Activated T-cell treated with anti-CD3 and anti-CD28 coated beads, Interleukin-2, amount 50 U/mL, for 1 hour (primary cell): ENCODE measurements around the gene ANHX.

Source experiments
- DNase-seq: peaks from one replicate; pipeline ENCODE4 v3.0.0-alpha.2; 2020

Gene ANHX

GRCh38 chr12:133202493-133203343, 33.0 kb downstream of the ANHX start:
- no peak for DNase-seq

GRCh38 chr12:133201888-133202287, 33.8 kb downstream of the ANHX start:
- DNase-seq = no peak

- no peak for DNase-seq
These were observed 42.8 kb downstream of the ANHX start for GRCh38 chr12:133192847-133193246.

GRCh38 chr12:133190176-133190575, 45.5 kb downstream of the ANHX start:
- DNase-seq = no peak

GRCh38 chr12:133181238-133181959, 54.3 kb downstream of the ANHX start, which contains the start of gene ZNF268:
Gene ZNF268 (plus strand): TSS chr12:133181495. CDS start chr12:133181998, 503 bp downstream.
- DNase-seq = peak; percentile 84

GRCh38 chr12:133180669-133181068, 55.0 kb downstream of the ANHX start:
- DNase-seq = no peak

DNA sequence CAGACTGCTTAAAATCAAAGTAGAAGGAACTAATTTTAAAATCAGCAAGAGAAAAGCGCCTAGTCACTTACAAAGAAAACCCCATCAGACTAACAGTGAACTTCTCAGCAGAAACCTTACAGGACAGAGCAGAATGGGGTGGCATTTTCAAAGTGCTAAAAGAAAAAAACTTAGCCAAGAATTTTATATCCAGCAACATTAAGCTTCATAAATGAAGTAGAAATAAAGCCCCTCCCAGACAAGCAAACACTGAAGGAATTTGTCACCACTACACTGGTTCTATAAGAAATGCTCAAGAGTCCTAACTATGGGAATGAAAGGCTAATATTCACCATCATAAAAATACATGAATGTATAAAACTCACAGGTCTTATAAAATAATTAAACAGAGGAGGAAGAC, 60.8 kb downstream of the ANHX start:
- DNase-seq = no peak

DNA sequence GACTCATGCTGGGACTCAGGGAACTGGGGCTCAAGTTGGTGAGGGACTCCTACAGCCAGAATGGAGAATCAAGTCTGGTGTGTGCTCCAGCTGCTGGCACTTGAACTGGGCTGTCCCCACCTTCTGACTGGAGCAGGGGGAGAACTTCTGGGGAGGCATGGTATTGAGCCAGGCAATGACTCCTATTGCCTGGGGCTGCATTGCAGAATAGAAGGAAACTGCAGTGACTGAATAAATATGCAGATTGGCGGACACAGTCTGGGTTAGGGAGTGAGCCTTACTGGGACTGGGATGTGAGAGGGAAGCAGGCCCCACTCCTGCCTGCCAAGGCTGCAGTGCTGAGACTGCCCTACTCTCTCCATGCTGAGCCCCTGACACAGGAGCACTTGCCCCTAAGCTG, 63.2 kb downstream of the ANHX start:
- no peak for DNase-seq
